SKM-1 (cell line): ENCODE data around the gene CDK5.
"Not testable (repeated sequence)": the region's sequence is repeated elsewhere in the genome, so short reads cannot be mapped to it uniquely, and the experiment has no call there.

ENCODE experiments used
- DNase-seq: peaks from one replicate; lab custom pipeline; 2025; ENCODE audit not compliant: unreplicated experiment; lab: John Stamatoyannopoulos, UW

Gene CDK5

DNA sequence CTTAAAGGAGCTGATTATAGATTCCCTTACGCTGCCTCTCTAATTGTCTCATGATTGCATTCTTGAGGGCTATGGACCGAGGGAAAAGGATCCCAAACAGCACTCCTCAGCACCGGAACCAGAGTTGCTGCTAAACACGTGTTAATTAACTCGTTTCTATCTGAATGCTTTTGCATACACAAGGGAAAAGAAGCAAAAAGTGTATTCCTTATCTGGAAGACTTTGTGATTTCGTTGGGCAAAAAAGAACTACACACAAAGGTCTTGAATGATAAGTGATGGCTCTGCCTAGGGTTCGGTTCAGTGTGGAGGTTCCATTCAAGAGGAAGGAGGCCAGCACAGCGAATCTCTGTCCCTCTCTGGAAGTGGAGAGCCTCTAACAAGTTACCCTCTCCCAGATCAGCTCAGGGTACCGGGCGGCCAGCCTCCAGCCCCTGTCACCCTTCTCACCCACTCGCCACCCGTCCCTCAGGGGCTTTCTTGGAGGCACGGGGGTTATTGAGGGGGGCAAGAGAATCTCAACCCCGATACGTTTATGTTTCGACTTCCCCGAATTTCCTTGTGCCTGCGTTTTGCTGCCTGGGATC is 1.2 kb upstream of the CDK5 start:
- DNase-seq: no peak

GRCh38 chr7:151057989-151058780 is 488 bp upstream of the CDK5 start:
- peak; percentile 69 for DNase-seq

- no peak for DNase-seq
Measured at GRCh38 chr7:151056666-151057505, 811 bp downstream of the CDK5 start.

DNA sequence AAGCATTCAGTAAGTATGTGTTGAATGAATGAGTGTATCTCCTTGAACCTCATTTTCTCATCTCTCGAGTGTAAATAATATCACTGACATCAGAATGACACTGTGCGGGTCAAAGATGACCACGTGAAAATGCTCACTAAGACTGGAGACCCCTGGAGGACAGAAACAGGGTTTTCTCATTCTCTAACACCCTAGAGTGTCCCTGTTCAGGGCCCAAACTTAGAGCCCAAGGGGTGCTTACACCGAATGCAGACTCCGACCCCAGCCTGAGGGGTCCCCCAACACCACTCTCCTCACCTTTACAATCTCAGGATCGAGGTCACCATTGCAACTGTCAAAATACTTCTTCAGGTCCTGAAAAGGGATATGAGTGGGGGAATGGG is 1.4 kb downstream of the CDK5 start:
- DNase-seq: no peak

- no peak for DNase-seq
Measured at GRCh38 chr7:151053751-151054150, 3.9 kb downstream of the CDK5 start.

DNA sequence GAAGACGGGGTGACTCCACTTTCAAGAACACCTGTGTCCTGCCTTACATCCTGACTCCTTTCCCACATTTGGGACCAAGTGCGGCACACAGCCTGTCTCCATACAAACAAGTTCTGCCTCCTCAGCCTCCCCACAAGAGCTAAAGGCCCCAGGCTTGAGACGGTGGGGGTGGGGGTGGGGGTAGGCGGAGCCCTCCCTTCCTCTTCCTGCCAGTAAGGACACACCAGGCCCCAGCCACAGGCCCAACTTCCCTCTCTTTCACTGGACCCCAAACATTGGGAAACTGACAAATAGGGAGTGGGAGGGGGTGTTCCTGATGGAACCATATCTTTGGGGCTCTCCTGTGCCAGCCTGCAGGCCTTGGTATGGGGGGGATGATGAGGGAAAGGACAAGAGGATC is 4.6 kb downstream of the CDK5 start:
- DNase-seq: peak; percentile 1

GRCh38 chr7:151051108-151051507 is 6.6 kb downstream of the CDK5 start:
- no peak for DNase-seq

DNA sequence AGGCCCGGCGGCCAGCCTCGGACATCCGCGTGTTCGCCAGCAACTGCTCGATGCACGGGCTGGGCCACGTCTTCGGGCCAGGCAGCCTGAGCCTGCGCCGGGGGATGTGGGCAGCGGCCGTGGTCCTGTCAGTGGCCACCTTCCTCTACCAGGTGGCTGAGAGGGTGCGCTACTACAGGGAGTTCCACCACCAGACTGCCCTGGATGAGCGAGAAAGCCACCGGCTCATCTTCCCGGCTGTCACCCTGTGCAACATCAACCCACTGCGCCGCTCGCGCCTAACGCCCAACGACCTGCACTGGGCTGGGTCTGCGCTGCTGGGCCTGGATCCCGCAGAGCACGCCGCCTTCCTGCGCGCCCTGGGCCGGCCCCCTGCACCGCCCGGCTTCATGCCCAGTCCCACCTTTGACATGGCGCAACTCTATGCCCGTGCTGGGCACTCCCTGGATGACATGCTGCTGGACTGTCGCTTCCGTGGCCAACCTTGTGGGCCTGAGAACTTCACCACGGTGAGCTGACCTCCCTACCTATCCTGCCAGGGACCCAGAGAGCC is 8.7 kb downstream of the CDK5 start:
- no peak for DNase-seq

DNA sequence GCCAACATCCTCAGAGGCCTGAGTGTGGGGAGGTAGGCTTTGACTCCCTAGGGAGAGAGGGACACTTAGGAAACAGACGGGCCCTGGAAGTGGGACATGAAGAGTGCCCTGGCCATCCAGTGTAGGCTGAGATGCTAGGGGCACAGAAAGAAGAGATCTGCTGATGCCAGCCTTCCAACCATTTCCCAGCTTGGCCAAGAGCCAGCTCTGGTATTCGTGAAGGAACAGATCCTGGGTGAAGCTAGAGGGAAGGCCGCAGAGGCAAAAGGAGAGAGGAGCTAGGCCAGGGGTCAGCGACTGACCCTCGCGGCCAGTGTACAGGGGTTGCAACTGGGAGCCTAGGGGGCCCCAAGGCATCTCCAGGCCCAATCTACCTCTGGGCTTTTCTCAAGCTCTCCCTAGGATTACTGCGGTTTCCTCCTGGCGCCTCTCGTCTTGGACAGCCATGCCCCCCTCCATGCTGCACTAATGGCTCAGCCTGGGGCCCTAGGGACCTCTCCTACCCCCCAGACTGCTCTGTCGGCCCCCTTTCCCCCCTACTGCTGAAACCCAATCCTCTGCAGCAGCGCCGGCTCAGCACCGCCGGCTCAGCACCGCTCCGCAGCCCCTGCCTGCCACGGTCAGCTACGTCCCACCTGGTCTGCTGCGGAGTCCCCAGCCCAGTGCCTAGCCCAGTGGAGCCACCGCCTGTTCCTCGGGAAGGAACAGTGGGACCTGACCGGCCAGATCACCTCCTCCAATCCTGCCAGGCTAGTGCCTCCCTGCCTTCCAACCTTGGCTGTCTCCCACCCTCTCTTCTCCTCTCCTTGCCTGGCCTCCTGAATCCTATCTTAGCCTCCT is 9.5 kb downstream of the CDK5 start, which contains the start of gene ASIC3:
ASIC3 (plus strand) TSS at position 556 of the 840 bp plus-strand sequence. CDS start 355 bp downstream, outside the sequence.
- DNase-seq: no peak

GRCh38 chr7:151046603-151047573 is 10.8 kb downstream of the CDK5 start:
- DNase-seq: no peak

GRCh38 chr7:151045967-151046366 is 11.7 kb downstream of the CDK5 start:
- no peak for DNase-seq

GRCh38 chr7:151045262-151045661 is 12.4 kb downstream of the CDK5 start:
- DNase-seq: no peak

DNA sequence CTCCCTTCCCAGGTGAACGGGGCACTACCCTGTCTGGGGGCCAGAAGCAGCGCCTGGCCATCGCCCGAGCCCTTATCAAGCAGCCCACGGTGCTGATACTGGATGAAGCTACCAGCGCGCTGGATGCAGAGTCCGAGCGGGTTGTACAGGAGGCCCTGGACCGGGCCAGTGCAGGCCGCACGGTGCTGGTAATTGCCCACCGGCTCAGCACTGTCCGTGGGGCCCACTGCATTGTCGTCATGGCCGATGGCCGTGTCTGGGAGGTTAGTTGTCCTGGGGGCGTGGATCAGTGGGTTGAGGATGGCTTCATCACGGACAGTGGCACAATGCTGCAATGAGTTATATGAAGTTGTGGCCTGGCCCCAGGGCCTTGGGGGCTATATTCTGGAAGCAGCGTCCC is 13.7 kb downstream of the CDK5 start:
- no peak for DNase-seq

- not testable (repeated sequence) for DNase-seq
Measured at GRCh38 chr7:151043449-151043848, 14.2 kb downstream of the CDK5 start.

DNA sequence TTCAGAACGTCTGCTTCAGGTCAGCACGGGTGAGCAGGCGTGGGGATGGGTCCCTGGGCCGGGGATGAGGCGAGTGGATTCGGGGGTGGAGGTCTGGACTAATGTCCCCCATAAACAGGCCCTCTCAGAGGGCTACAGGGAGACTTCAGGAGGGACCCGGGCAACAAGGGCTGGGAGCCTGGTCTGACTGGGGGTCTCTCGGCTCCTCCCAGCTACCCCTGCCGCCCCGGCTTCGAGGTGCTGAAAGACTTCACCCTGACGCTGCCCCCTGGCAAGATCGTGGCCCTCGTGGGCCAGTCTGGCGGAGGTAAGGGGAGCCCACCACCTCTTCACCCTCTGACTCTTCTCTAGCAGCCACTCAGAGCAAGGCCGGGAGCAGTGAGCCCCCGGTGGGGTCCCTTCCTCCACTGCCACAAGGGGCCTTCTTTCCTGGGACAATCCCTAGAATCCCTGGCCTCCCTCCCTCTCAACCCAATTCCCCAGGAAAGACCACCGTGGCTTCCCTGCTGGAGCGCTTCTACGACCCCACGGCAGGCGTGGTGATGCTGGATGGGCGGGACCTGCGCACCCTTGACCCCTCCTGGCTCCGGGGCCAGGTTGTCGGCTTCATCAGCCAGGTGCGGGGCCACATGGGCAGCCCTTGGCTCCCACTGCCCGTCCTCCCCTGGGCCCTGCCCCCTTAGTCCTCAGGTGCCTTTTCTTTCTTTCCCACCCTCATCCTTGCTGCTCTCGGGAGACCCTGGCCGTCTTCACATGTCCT is 16.9 kb downstream of the CDK5 start:
- no peak for DNase-seq

- no peak for DNase-seq
Measured at GRCh38 chr7:151039850-151040548, 17.7 kb downstream of the CDK5 start.

DNA sequence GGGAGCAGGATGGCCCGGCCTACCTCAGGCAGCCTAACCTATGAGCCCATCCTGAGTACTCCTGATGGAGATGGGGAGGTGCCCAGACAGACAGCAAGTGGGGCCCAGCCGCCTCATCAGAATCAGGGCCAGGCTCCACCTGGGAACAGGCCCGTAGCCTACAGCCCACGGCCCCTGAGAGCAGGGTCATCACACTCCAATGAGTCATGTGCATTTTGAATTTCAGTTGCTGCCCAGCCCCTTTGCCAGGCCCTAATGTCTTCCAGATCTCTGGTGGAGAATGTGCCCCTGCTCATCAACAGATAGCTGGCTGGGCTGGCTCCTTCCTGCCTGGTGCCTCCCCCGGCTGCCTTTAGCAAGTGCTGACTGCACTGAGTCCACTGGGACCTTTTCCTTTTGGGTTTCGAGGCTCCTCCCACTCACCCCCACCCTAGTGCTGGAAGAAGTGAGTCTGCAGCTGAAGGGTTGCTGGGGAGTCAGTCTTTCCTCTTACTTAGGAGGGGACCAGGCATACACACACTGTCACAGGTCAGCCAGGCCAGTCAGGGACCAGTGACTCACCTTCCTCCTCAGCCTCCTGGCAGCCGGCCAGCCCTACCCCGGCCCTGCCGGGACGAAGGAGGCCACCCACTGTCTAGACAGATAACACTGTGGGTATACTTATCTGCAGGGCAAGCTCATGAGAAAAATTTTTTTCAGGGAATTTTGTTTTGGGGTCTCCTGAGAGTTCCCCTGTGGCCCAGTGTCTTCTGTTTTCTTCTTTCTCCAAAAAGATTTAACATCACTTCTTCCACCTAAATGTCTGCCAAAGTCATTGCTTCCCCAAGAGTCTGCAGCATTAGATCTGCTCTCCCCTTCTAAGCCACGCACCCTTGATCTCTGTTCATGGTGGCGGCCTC is 18.5 kb downstream of the CDK5 start:
- peak; percentile 6 for DNase-seq
